Measurements from ENCODE around the gene TBC1D22B.

DNA sequence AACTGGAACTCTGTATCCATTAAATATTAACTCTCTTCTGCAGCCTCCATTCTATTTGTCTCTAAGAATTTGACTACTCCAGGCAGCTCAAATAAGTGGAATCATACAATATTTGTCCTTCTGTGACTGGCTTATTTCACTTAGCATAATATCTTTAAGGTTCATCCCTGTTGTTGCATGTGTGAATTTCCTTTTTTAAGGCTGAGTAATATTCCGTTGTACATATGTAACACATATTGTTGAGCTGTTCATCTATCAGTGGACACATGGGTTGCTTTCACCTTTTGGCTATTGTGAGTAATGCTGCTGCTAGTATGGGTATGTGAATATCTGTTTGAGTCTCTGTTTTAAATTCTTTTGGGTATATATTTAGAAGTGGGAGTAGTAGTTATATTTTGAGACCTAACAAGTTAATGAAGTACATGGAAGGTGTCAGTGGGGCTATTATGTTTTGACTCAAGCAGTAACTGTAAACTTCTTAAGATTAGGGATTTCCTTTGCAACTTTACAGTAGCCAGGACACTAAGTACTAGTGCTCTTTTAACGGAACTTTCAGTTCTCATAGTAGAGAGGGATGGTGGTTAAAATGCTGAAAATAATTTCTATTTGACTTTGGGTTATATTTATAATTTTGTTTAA is 30.1 kb downstream of the TBC1D22B start:
- TF ChIP-seq RNF2 (IDR thresholded peaks at IDR 0.05; ENCODE audit: borderline replicate concordance, low read depth) (no peak), KDM1A (IDR thresholded peaks at IDR 0.05; ENCODE audit: low read depth) (no peak), GATA3 (IDR thresholded peaks at IDR 0.05; ENCODE audit: borderline replicate concordance) (no peak), POLR2A (IDR thresholded peaks at IDR 0.05; ENCODE audit: low read length) (no peak), EP300 (IDR thresholded peaks at IDR 0.05) (no peak), ELK1 (IDR thresholded peaks at IDR 0.05; ENCODE audit: low read depth, low read length) (no peak), RAD21 (conservative IDR thresholded peaks at IDR 0.05 in 1 of 2, IDR thresholded peaks at IDR 0.05 in 1 of 2) (no peak)
- TF ChIP-seq, protein P1, sequence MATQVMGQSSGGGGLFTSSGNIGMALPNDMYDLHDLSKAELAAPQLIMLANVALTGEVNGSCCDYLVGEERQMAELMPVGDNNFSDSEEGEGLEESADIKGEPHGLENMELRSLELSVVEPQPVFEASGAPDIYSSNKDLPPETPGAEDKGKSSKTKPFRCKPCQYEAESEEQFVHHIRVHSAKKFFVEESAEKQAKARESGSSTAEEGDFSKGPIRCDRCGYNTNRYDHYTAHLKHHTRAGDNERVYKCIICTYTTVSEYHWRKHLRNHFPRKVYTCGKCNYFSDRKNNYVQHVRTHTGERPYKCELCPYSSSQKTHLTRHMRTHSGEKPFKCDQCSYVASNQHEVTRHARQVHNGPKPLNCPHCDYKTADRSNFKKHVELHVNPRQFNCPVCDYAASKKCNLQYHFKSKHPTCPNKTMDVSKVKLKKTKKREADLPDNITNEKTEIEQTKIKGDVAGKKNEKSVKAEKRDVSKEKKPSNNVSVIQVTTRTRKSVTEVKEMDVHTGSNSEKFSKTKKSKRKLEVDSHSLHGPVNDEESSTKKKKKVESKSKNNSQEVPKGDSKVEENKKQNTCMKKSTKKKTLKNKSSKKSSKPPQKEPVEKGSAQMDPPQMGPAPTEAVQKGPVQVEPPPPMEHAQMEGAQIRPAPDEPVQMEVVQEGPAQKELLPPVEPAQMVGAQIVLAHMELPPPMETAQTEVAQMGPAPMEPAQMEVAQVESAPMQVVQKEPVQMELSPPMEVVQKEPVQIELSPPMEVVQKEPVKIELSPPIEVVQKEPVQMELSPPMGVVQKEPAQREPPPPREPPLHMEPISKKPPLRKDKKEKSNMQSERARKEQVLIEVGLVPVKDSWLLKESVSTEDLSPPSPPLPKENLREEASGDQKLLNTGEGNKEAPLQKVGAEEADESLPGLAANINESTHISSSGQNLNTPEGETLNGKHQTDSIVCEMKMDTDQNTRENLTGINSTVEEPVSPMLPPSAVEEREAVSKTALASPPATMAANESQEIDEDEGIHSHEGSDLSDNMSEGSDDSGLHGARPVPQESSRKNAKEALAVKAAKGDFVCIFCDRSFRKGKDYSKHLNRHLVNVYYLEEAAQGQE (IDR thresholded peaks at IDR 0.05): no peak
